Astrocyte of the cerebellum (primary cell): ENCODE results near the gene EIF4G2.
A peak's percentile ranks its signal among the peaks of the same experiment; 100 is the strongest.

ENCODE experiments used
- DNase-seq: peaks from one replicate; pipeline ENCODE4 v3.0.0-alpha.2; 2011; ENCODE audit warnings: low read depth
- H3K4me3 ChIP-seq: 2 replicates; pipeline ENCODE4 v1.5.1; 2011; ENCODE audit warnings: mild to moderate bottlenecking, low read depth, low read length, moderate library complexity
- in situ Hi-C: cut with HindIII; loops from 2 replicates; pipeline ENCODE4 v1.10.0; 2017; ENCODE audit warnings: low sequenced_read_pairs
- TF ChIP-seq, protein P1 (sequence below): IDR thresholded peaks from 2 replicates; pipeline ENCODE4 v1.5.1; 2012; ENCODE audit warnings: low read length, low read depth, moderate library complexity, mild to moderate bottlenecking; ENCODE audit errors: missing control alignments

Gene EIF4G2

DNA sequence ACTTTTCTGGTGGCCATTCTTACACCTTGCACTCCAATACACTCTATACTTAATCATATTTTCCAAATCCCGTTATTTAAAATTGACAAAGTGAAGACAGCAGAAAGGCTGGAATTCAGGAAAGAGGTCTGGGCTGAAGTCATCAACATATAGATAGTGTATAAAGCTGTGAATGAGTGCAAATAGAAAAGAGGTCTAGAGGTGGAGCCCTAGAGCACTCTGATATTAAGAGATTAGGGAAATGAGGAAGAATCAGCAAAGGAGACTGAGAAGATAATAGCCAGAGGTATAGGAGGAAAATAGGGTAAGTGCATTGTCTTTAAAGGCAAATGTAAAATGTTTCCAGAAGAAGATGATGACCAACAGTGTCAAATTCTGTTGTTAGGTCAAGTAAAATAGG, 49.8 kb downstream of the EIF4G2 start:
- in situ Hi-C loops: no loop called here
- no peak for DNase-seq
- TF ChIP-seq, protein P1, sequence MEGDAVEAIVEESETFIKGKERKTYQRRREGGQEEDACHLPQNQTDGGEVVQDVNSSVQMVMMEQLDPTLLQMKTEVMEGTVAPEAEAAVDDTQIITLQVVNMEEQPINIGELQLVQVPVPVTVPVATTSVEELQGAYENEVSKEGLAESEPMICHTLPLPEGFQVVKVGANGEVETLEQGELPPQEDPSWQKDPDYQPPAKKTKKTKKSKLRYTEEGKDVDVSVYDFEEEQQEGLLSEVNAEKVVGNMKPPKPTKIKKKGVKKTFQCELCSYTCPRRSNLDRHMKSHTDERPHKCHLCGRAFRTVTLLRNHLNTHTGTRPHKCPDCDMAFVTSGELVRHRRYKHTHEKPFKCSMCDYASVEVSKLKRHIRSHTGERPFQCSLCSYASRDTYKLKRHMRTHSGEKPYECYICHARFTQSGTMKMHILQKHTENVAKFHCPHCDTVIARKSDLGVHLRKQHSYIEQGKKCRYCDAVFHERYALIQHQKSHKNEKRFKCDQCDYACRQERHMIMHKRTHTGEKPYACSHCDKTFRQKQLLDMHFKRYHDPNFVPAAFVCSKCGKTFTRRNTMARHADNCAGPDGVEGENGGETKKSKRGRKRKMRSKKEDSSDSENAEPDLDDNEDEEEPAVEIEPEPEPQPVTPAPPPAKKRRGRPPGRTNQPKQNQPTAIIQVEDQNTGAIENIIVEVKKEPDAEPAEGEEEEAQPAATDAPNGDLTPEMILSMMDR: peak; percentile 26
- H3K4me3 ChIP-seq: no peak overlapping the region

DNA sequence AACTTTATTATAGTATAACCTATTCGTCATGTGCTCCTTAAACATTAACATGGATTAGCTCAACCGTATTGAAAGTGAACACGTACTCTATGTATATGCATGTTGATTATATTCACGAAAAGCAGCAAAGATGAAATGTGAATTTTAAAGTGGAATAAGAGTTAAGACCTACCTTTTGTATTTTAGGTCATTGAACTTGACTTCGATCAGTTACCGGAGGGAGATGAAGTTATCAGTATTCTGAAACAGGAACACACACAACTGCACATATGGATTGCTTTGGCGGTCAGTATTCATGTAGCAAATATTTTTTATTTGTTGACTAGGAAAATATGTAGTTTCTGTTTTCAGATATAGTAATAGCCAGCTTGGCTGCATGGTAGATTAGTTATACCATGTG, 56.2 kb downstream of the EIF4G2 start:
- DNase-seq: no peak
- no peak overlapping the region for H3K4me3 ChIP-seq
- in situ Hi-C loops: no loop called here
- TF ChIP-seq, protein P1: no peak

DNA sequence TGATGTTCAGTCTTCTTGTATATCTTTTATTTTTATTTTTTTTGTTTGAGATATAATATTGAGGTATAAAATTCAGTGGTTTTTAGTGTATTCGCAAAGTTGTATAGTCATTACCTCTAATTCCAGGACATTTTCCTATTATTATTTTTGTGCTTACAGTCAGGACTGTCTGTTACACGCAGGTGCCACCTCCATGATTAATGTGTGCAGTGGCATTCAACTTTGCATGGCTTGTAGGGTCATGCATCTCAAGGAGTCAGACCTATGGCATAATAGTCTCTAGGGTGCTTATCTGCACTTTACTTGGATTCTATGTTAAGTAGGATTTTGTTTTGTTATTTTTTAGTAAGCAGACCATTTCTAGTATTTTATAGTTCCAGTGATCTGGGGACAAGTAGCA, 56.7 kb downstream of the EIF4G2 start:
- TF ChIP-seq, protein P1: no peak
- H3K4me3 ChIP-seq: peak overlapping the region; percentile 93
- DNase-seq: no peak
- in situ Hi-C loops: no loop called here

DNA sequence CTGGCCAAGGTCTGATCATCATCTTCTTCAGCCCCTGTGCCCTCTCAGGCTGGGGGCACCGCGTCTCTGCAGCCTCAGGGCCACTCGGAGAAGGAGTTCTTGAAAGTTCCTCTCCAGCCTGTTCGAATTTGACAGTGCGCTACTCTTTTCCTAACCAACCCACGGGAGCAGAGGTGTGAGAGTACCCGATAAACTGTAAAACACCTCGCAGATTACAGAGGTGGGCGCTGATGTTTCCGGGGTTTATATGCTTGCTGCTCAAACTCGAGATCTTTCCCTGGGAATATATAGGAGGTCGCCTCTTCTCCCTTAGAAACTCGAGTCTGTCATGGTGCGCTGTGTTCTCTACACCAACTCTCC, 57.2 kb downstream of the EIF4G2 start:
- no peak for DNase-seq
- TF ChIP-seq, protein P1: no peak
- in situ Hi-C loops: no loop called here
- H3K4me3 ChIP-seq: peak overlapping the region; percentile 93

DNA sequence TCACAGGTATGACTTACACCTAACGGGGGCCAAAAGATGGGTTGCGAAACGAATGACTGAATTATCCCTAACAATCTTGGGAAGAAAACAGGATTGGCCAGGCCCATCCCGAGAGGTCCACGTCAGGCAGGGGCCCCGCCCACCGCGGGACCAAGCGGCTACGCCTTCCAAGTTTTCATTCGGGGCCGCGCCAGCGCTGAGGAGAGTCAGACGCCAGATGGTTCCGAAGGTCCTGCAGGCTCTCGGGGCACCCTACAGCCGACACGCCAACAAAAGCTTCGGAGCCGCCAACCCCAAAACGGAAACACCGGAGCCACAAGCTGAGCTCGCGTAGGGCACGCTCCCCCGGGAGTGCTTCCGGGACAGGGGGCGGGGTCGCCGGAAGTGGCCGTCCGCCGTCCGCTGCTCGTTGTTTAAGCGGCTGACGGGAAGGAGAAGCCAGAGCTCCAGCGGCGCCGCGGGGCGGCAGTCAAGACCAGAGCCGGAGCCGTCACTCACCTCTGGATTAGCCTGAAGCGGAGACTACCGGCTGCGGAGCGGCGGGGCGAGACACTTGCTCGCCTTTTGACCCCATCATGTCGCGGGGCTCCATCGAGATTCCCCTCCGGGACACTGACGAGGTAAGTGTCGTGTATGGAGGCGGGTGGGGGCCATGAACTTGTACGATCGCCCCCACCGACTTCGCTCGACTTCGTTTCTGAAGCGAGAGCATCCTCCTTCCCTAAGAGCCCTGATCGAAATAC, 57.7 kb downstream of the EIF4G2 start, which contains the start of gene CTR9:
TSS of gene CTR9 (plus strand) at position 409 of the 743 bp plus-strand sequence. CDS start at position 576, 167 bp downstream.
- in situ Hi-C loops: no loop called here
- peak within 1 kb of the TSS; percentile 93 for H3K4me3 ChIP-seq
- DNase-seq: peak; percentile 80
- TF ChIP-seq, protein P1: peak; percentile 9

DNA sequence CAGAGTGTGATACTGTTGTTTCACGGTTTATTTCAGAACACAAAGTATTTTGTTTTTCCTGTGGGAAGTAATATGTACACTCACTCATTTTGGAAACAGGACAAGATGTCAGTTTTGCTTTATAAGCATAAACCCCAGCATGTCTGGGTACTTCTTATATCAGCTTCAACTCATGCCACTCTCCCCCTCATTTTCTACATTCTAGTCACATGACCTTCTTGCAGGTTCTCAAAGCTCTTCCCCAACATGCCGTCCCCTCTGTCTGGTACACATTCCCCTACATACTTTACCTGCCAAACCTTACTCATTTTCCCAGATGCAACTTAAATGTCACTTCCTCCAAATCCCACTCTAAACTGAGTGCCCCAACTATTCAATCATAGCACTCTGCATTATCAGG, 59.2 kb downstream of the EIF4G2 start:
- H3K4me3 ChIP-seq: no peak overlapping the region
- no peak for DNase-seq
- TF ChIP-seq, protein P1: no peak
- in situ Hi-C loops: loop anchor here (25.0 kb wide), 1 partner anchor 362 kb away; no protein-coding TSS in a partner anchor
